ENCODE results near the gene SCAMP3. TPM values are rescaled to one million over a fixed set of nuclear protein-coding genes. Genes with fewer than 3 reads are reported as not detected.

SCAMP3 gene
- total and polyA plus RNA-seq, 12 donors: 41.9 to 143 (median 94.1) TPM

DNA sequence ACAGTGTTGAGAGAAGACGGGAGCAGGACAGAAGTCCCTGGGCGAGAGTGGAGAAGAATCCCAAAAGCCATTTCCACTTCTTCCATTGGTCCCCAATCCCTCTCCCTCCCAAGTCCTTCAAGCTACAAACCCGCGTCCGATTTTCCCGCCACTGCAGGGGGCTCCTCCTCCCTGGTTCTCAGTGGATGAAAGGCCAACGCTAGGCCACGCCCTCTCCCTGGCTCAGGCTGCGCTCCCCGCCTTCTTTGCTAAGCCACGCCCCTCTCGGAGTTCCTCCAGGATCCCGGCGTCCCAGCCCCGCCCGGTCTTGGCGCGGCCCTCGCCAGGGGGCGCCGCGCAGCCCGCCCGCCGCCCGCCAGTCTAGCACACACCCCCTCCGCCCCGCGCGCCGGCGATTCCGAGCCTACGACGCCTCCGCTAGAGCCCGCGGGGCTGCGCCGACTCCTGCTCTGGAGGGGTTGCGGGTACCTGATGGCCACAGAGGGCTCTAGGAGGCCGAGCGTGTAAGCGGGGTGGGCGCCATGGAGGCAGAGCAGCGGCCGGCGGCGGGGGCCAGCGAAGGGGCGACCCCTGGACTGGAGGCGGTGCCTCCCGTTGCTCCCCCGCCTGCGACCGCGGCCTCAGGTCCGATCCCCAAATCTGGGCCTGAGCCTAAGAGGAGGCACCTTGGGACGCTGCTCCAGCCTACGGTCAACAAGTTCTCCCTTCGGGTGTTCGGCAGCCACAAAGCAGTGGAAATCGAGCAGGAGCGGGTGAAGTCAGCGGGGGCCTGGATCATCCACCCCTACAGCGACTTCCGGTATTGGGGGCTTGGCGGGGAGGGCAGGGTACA lies 15.1 kb upstream of the SCAMP3 start, which contains the start of gene HCN3:
HCN3 (plus strand) TSS at position 394 of the 832 bp plus-strand sequence; CDS start at position 522, 128 bp downstream.
- H3K4me1 ChIP-seq (replicated peaks in 1 of 2): peaks cover 16 to 21% of the 10 kb centered on the region in 2 donors
- H3K36me3 ChIP-seq (replicated peaks in 1 of 2): no peaks in the 10 kb centered on the region
- no peaks in the 10 kb centered on the region for H3K9me3 ChIP-seq (replicated peaks in 1 of 3)
- TF ChIP-seq POLR2A (IDR thresholded peaks at IDR 0.05): no peak
- TF ChIP-seq, protein P1, sequence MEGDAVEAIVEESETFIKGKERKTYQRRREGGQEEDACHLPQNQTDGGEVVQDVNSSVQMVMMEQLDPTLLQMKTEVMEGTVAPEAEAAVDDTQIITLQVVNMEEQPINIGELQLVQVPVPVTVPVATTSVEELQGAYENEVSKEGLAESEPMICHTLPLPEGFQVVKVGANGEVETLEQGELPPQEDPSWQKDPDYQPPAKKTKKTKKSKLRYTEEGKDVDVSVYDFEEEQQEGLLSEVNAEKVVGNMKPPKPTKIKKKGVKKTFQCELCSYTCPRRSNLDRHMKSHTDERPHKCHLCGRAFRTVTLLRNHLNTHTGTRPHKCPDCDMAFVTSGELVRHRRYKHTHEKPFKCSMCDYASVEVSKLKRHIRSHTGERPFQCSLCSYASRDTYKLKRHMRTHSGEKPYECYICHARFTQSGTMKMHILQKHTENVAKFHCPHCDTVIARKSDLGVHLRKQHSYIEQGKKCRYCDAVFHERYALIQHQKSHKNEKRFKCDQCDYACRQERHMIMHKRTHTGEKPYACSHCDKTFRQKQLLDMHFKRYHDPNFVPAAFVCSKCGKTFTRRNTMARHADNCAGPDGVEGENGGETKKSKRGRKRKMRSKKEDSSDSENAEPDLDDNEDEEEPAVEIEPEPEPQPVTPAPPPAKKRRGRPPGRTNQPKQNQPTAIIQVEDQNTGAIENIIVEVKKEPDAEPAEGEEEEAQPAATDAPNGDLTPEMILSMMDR (IDR thresholded peaks at IDR 0.05): peak in 4 of 6 experiments; percentile 27 to 70 (median 62)
- peak; percentile 97 to 99 (median 99) for DNase-seq
- intact Hi-C loops (cut with DNase I): loop anchor here in 1 of 2 donors (5.0 to 10.0 kb wide), 2 partner anchors 45 to 318 kb away; partner anchors contain the start of gene RUSC1
- no peaks in the 10 kb centered on the region for H3K27me3 ChIP-seq
- 0 to 2% (median 1%) methylated on average over 10 to 68 of the region's 68 CpGs for WGBS, 4 donors
- peak within 1 kb of the TSS; percentile 38 to 82 (median 66) for H3K4me3 ChIP-seq
- peak within 1 kb of the TSS in 2 of 5 donors; percentile 60 to 73 for H3K27ac ChIP-seq

DNA sequence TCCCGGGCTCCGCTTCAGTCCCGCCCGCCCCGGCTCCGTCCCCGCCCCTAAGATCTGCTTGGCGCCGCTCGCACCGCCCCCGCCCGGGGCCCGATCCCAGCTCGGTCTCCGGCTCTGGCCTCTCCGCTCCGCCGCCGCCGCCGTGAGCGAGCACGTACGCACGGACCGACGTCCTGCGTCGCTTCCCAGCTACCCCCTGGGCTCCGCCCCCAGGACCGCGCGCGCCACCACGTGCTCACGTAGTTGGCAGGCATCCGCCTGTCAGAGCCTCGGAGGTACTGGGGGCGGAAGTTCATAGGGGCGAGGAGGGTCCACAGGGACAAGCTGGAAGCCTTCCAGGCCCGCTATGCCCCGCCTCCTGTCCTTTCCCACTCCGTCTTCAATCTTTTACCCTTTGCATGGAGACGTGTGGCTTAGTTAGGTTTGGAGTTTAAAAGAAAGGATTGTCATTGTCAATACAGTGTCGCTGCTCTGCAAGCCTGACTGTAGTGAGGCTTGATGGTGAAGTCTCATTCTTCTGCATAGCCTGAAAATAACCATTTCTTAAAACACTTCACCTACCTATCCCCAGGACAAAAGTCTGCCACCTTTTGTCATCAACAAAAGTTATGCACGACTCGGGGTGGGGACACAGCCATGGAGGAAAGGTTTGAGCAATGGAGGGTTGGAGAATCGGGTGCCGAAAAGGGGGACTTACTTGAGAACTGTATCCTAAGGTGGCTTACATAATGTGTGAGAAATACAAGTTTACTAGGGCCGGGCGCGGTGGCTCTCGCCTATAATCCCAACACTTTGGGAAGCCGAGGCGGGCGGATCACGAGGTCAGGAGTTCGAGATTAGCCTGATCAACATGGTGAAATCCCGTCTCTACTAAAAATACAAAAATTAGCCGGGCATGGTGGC lies 11.4 kb upstream of the SCAMP3 start, which contains the start of gene CLK2:
CLK2 (minus strand) TSS at position 162 of the 903 bp plus-strand sequence. CDS start 2,527 bp downstream, outside the sequence.
- peak; percentile 95 to 97 (median 95) for DNase-seq
- Histone ChIP-seq H3K4me1 (replicated peaks in 1 of 2) (peaks cover 22 to 28% of the 10 kb centered on the region in 2 donors), H3K9me3 (replicated peaks in 1 of 3) (no peaks in the 10 kb centered on the region), H3K4me3 (peak within 1 kb of the TSS; percentile 16 to 98 (median 76)), H3K27ac (peak within 1 kb of the TSS; percentile 90 to 100 (median 98)), H3K36me3 (replicated peaks in 1 of 2) (peaks cover 0 to 30% of the 10 kb centered on the region in 2 donors), H3K27me3 (no peaks in the 10 kb centered on the region)
- 13 to 42% (median 21%) methylated on average over 22 to 61 of the region's 61 CpGs for WGBS, 4 donors
- intact Hi-C loops (cut with DNase I): loop anchor here in 1 of 2 donors (10.0 kb wide), 1 partner anchor 321 kb away; no protein-coding TSS in a partner anchor
- peak; percentile 83 to 88 for TF ChIP-seq POLR2A (IDR thresholded peaks at IDR 0.05)
- TF ChIP-seq, protein P1 (IDR thresholded peaks at IDR 0.05): no peak

DNA sequence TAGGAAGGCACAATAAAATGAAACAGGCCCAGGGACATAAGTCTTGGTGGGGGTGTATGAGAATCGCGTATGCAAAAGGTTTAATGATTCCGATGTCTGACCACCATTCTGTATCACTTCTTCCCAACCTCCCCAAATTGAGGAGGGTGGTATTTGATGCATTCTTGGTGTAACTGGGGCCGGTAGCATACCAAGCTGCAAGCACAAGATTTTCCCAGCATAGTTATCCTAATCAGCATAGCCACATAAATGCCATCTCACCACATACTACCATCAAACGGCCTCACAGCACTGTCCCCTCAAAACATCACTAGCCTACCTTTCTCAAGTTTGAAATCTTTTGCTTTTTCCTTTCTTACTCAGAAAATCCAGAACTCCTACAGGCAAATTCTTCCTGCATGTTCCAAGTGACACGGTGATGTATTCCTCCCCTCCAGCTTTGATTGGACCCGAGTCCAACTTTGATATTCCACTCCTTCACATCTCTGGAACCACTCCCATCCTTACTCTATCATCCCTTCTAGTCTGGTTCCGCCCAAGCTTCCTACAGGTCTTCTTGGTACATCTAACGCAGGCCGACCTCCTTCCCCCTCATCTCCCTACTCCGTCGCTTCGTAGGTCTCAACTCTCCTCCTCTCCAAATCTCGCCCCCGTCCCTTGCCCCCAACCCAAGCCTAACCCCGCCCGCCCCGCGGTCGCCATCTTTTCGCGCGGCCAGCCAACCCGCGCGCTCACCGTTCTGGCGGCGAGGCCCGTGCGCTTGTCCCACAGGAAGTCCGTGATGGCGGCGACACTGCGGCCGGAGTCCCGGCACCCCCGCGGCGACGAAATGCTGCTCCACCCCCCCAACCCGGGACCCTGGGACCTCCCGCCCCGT lies 10.5 kb upstream of the SCAMP3 start:
- TF ChIP-seq POLR2A (IDR thresholded peaks at IDR 0.05): no peak
- intact Hi-C loops (cut with DNase I): loop anchor here in 1 of 2 donors (10.0 kb wide), 1 partner anchor 322 kb away; no protein-coding TSS in a partner anchor
- peaks cover 0 to 38% of the 10 kb centered on the region in 2 donors for H3K36me3 ChIP-seq (replicated peaks in 1 of 2)
- H3K27me3 ChIP-seq: no peaks in the 10 kb centered on the region
- H3K4me3 ChIP-seq: peak overlapping the region; percentile 16 to 98 (median 76)
- peaks cover 14 to 19% of the 10 kb centered on the region in 2 donors for H3K4me1 ChIP-seq (replicated peaks in 1 of 2)
- peak overlapping the region; percentile 90 to 100 (median 98) for H3K27ac ChIP-seq
- WGBS, 4 donors: 2 to 4% (median 3%) methylated on average over 30 to 44 of the region's 44 CpGs
- H3K9me3 ChIP-seq (replicated peaks in 1 of 3): no peaks in the 10 kb centered on the region
- peak in 2 of 7 donors; percentile 39 to 51 for DNase-seq

DNA sequence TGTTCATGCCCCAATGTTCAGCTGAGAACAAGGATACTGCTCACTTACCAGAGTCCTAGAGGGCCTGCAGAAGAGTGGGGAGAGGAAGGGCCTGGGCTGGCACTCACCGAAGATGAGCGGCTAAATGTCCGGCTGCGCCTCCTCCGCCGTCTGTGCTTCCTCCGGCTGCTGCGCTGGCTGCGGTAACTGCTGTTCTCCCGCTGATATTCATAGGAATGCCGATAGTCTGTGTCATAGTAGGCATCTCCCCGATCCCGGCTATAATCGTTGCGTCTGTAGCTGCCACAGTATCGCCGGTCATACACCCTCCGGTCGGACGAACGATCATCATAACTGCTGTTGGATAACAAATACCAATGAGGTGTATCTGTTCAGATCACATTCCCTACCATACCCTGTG lies 7.2 kb upstream of the SCAMP3 start:
- intact Hi-C loops (cut with DNase I): no loop called here

More for the DNA sequence above, 7.2 kb upstream of the SCAMP3 start:
- Histone ChIP-seq H3K27me3 (no peaks in the 10 kb centered on the region), H3K36me3 (replicated peaks in 1 of 2) (peaks cover 0 to 72% of the 10 kb centered on the region in 2 donors), H3K4me1 (replicated peaks in 1 of 2) (peaks cover 12 to 14% of the 10 kb centered on the region in 2 donors), H3K4me3 (no peak overlapping the region), H3K9me3 (replicated peaks in 1 of 3) (no peaks in the 10 kb centered on the region), H3K27ac (no peak overlapping the region)
- no peak for DNase-seq
- no peak for TF ChIP-seq POLR2A (IDR thresholded peaks at IDR 0.05)
- TF ChIP-seq, protein P1 (IDR thresholded peaks at IDR 0.05): no peak
- 89 to 93% (median 92%) methylated on average over 15 to 21 of the region's 21 CpGs for WGBS, 4 donors
